Activated naive CD8-positive, alpha-beta T cell treated with anti-CD3 and anti-CD28 coated beads, Interleukin-2, amount 50 U/mL, for 24 hours (primary cell): Measurements from ENCODE around the gene CDH23.
A peak's percentile ranks its signal among the peaks of the same experiment; 100 is the strongest.

Experiments
- ATAC-seq: fragments of 150-1000 bp; cut with Tn5 transposase; one replicate; pipeline ENCODE4 v1.10.0; 2021
- DNase-seq: peaks from one replicate; pipeline ENCODE4 v3.0.0; 2021
- H3K27ac Mint-ChIP-seq: one replicate; pipeline ENCODE4 v1.8.0; 2021; ENCODE audit warnings: mild to moderate bottlenecking, mixed read lengths
- H3K27me3 Mint-ChIP-seq: one replicate; pipeline ENCODE4 v1.8.0; 2021; ENCODE audit warnings: mixed read lengths
- H3K36me3 Mint-ChIP-seq: one replicate; pipeline ENCODE4 v1.8.0; 2021; ENCODE audit warnings: low read depth, mixed read lengths
- H3K4me1 Mint-ChIP-seq: one replicate; pipeline ENCODE4 v1.8.0; 2021; ENCODE audit warnings: mixed read lengths
- H3K4me3 Mint-ChIP-seq: one replicate; pipeline ENCODE4 v1.8.0; 2021; ENCODE audit warnings: mild to moderate bottlenecking, moderate library complexity, mixed read lengths
- H3K9me3 Mint-ChIP-seq: one replicate; pipeline ENCODE4 v1.8.0; 2021; ENCODE audit warnings: mixed read lengths

Gene CDH23

GRCh38 chr10:71671994-71672946, 275.6 kb downstream of the CDH23 start:
- Mint-ChIP-seq H3K36me3 (no peaks in the 10 kb centered on the region), H3K4me3 (no peak overlapping the region), H3K27me3 (peaks cover 1% of the 10 kb centered on the region), H3K9me3 (no peaks in the 10 kb centered on the region), H3K27ac (no peak overlapping the region), H3K4me1 (peaks cover 6% of the 10 kb centered on the region)
- no peak for ATAC-seq
- DNase-seq, result no peak

DNA sequence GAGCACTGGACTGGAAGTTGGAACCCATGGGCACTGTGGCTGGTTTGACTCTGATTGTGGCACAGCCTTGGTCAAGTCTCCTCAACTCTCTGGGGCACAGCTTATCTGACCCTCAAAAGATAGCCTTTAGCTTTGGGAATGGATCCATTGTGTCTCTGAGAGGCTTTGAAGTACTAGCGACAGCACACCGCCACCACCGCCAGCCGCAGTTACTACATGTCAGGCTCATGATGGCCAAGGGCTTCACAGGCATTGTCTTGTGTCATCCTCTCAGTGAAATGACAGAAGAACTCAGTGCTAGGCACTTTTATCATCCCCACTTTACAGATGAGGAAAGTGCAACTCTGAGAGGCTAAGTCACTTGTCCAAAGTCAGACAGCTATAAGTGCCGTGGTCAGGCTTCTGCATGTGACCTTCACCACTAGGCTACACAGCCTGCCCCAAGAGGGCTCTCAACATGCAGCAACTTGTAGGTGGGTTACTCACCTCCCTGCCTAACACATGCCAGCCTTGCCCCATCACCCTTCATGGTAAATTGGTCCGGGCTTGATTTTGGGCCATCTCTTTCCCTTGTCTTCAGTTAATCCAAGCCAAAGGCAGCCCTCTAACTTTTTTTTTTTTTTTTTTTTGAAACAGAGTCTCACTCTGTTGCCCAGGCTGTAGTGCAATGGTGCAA, 278.7 kb downstream of the CDH23 start:
- DNase-seq (no peak), ATAC-seq (no peak)
- no peaks in the 10 kb centered on the region for H3K36me3 Mint-ChIP-seq
- H3K27me3 Mint-ChIP-seq, result peaks cover 3% of the 10 kb centered on the region
- H3K9me3 Mint-ChIP-seq, result no peaks in the 10 kb centered on the region
- H3K27ac Mint-ChIP-seq, result no peak overlapping the region
- H3K4me3 Mint-ChIP-seq, result no peak overlapping the region
- no peaks in the 10 kb centered on the region for H3K4me1 Mint-ChIP-seq

- Mint-ChIP-seq H3K36me3 (no peaks in the 10 kb centered on the region), H3K27ac (no peak overlapping the region), H3K4me1 (no peaks in the 10 kb centered on the region), H3K27me3 (peaks cover 3% of the 10 kb centered on the region), H3K4me3 (no peak overlapping the region), H3K9me3 (no peaks in the 10 kb centered on the region)
- DNase-seq, result no peak
- no peak for ATAC-seq
Measured at GRCh38 chr10:71677261-71677660, 280.5 kb downstream of the CDH23 start.

DNA sequence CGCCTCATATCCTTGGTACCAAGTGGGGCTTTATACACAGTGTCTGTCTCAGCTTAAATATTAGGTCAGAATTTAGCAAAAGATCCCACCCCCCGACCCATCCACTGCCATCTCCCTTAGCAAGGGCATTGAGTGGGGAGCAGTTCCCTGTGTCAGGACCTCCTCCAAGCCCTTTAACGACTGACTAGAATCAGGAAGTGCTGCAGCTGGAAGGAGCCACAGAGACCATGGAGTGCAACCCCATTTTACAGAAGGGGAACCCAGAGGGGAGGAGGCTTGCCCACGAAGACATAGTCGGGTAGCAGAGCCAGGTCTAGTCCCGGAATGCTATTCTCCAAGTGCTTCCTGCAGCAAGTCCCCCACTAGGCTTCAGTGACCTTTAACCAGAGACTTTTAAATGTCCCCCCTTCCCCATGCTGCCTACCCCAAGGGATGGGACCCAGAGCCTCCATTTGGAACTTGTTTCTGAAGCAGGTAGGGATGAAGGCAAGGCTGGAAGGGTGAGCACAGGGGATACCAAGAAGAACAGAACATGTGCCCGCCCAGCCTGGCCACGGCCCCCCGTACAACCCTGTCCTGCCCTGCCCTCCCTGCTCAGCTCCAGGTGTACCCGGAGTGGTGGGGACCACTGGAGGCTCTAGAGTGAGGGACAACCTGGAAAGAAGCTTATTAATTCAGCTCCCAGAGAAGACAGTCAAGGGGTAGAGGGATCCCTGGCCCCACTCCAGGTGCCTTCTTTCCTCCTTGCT, 281.5 kb downstream of the CDH23 start:
- Mint-ChIP-seq H3K27me3 (peaks cover 3% of the 10 kb centered on the region), H3K36me3 (no peaks in the 10 kb centered on the region), H3K9me3 (no peaks in the 10 kb centered on the region), H3K4me1 (no peaks in the 10 kb centered on the region), H3K4me3 (no peak overlapping the region), H3K27ac (no peak overlapping the region)
- ATAC-seq, result no peak
- no peak for DNase-seq

GRCh38 chr10:71679425-71679824, 282.7 kb downstream of the CDH23 start:
- Mint-ChIP-seq H3K4me1 (peaks cover 4% of the 10 kb centered on the region), H3K9me3 (no peaks in the 10 kb centered on the region), H3K27me3 (peaks cover 3% of the 10 kb centered on the region), H3K4me3 (no peak overlapping the region), H3K36me3 (no peaks in the 10 kb centered on the region), H3K27ac (no peak overlapping the region)
- DNase-seq, result no peak
- ATAC-seq, result no peak

GRCh38 chr10:71681977-71682376, 285.3 kb downstream of the CDH23 start:
- no peak for ATAC-seq
- no peaks in the 10 kb centered on the region for H3K36me3 Mint-ChIP-seq
- H3K9me3 Mint-ChIP-seq, result no peaks in the 10 kb centered on the region
- no peak overlapping the region for H3K27ac Mint-ChIP-seq
- H3K4me3 Mint-ChIP-seq, result no peak overlapping the region
- H3K27me3 Mint-ChIP-seq, result peaks cover 5% of the 10 kb centered on the region
- H3K4me1 Mint-ChIP-seq, result peaks cover 7% of the 10 kb centered on the region
- DNase-seq, result no peak

- Mint-ChIP-seq H3K9me3 (peaks cover 6% of the 10 kb centered on the region), H3K27ac (no peak overlapping the region), H3K27me3 (peaks cover 2% of the 10 kb centered on the region), H3K4me1 (peaks cover 8% of the 10 kb centered on the region), H3K4me3 (no peak overlapping the region), H3K36me3 (no peaks in the 10 kb centered on the region)
- ATAC-seq (no peak), DNase-seq (no peak)
Measured at GRCh38 chr10:71683301-71683700, 286.6 kb downstream of the CDH23 start.

DNA sequence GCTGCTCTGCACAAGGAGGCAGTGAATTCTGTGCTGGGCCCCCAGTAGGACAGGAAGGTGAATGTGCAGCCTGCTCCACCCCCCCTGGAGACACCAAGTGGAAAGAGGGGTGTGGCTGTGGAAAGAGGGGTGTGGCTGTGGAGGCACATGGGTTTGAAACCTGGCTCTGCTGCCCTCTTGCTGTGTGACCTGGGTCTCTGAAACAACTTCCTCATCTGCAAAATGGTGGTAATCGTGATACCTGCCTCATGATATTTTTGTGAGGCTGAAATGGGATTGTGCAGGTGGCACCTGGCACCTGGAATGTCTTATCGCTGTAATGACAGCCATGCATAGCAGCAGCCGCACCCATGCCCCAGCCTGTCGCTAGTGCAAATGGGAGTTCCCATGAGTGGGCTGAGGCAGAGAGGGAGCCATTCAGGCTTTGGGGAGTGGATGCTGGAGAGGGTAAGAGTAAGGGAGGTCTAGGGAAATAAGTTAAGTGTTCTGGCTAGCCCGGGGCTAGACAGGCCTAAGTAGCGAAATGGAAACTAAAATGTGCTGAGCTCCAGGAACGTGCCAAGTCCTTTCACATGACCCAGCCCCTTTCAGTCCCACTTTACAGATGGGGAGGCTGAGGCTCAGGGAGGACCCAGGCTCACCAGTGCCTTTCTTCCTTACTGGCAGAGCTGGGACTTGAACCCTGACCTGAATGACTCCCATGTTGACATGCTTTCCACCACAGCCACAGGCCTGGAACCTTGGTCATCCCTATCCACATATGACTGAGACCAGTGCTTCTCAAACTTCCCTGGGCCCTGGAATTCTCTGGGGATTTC, 287.8 kb downstream of the CDH23 start:
- Mint-ChIP-seq H3K4me1 (peaks cover 8% of the 10 kb centered on the region), H3K27ac (peak overlapping the region; percentile 19), H3K9me3 (peaks cover 7% of the 10 kb centered on the region), H3K36me3 (no peaks in the 10 kb centered on the region), H3K4me3 (no peak overlapping the region), H3K27me3 (peaks cover 2% of the 10 kb centered on the region)
- peak; percentile 71 for ATAC-seq
- peak; percentile 52 for DNase-seq

GRCh38 chr10:71685554-71686232, 289.0 kb downstream of the CDH23 start:
- ATAC-seq, result no peak
- H3K36me3 Mint-ChIP-seq, result no peaks in the 10 kb centered on the region
- H3K27ac Mint-ChIP-seq, result no peak overlapping the region
- H3K4me1 Mint-ChIP-seq, result peaks cover 8% of the 10 kb centered on the region
- peaks cover 2% of the 10 kb centered on the region for H3K27me3 Mint-ChIP-seq
- H3K9me3 Mint-ChIP-seq, result peaks cover 7% of the 10 kb centered on the region
- no peak overlapping the region for H3K4me3 Mint-ChIP-seq
- no peak for DNase-seq

GRCh38 chr10:71687077-71687476, 290.4 kb downstream of the CDH23 start:
- no peak for DNase-seq
- Mint-ChIP-seq H3K27ac (no peak overlapping the region), H3K27me3 (peaks cover 2% of the 10 kb centered on the region), H3K4me1 (peaks cover 8% of the 10 kb centered on the region), H3K9me3 (peaks cover 12% of the 10 kb centered on the region), H3K4me3 (no peak overlapping the region), H3K36me3 (no peaks in the 10 kb centered on the region)
- no peak for ATAC-seq

DNA sequence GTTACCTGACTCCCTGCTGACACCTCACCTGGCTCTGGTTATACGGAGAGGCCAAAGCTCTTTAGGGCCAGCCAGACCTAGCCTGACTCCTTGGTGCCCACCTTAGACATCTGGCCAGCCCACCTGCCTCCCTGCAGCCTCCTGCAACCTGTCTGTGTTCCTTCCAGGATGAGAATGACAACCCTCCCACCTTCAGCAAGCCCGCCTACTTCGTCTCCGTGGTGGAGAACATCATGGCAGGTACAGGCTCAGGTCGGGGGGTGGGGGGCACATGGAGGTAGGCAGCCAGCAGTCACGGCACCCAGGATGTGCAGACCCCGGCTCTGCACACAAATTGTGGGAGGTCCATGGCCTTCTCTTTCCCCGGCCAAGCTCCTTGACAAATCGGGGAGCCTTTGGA, 290.8 kb downstream of the CDH23 start:
- H3K36me3 Mint-ChIP-seq, result no peaks in the 10 kb centered on the region
- peaks cover 8% of the 10 kb centered on the region for H3K4me1 Mint-ChIP-seq
- H3K9me3 Mint-ChIP-seq, result peaks cover 12% of the 10 kb centered on the region
- DNase-seq (no peak), ATAC-seq (no peak)
- no peak overlapping the region for H3K4me3 Mint-ChIP-seq
- H3K27ac Mint-ChIP-seq, result no peak overlapping the region
- H3K27me3 Mint-ChIP-seq, result peaks cover 2% of the 10 kb centered on the region

DNA sequence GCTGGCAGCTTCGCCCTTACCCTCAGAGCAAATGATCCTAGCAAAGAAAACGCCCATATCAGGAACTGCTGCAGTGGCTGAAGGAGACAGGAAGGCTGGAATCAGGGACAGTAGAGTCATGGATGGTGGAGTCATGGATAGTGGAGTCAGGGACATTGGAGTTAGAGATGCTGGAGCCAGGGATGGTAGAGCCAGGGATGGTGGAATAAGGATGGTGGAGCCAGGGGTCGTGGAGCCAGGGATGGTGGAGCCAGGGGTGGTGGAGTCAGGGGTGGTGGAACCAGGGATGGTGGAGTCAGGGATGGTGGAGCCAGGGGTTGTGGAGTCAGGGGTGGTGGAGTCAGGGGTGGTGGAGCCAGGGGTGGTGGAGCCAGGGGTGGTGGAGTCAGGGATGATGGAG, 291.5 kb downstream of the CDH23 start:
- Mint-ChIP-seq H3K4me3 (peak overlapping the region; percentile 42), H3K27ac (peak overlapping the region; percentile 86), H3K4me1 (peaks cover 8% of the 10 kb centered on the region), H3K36me3 (no peaks in the 10 kb centered on the region), H3K9me3 (peaks cover 12% of the 10 kb centered on the region), H3K27me3 (peaks cover 2% of the 10 kb centered on the region)
- ATAC-seq, result no peak
- DNase-seq, result no peak

DNA sequence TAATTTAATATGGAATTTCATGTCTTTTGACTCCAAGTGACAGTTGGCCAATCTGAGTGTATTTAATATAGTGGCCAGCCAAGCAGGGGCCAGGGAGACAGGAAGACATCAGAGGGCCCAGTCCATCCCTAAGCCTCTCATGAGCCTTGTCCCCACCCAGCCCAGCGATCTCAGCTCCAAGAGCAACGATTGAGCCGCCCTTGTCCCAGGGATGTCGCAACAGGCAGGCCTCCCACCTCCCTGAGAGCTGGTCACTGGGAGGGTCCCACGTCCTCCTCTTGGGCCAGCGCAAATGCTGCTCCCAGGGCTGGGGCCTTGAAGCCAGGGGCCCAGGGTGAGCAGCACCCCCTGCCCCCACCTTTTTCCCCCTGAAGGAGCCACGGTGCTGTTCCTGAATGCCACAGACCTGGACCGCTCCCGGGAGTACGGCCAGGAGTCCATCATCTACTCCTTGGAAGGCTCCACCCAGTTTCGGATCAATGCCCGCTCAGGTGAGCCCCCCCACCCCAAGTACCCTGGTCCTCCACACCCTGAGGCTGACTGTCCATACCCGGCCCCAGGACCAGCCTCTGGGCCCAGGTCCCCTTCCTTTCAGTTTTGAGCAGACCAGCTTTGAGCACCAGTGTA, 293.5 kb downstream of the CDH23 start:
- Mint-ChIP-seq H3K4me3 (no peak overlapping the region), H3K27ac (no peak overlapping the region), H3K9me3 (peaks cover 12% of the 10 kb centered on the region), H3K4me1 (peaks cover 20% of the 10 kb centered on the region), H3K27me3 (peaks cover 2% of the 10 kb centered on the region), H3K36me3 (no peaks in the 10 kb centered on the region)
- DNase-seq (no peak), ATAC-seq (no peak)
